IPS-18a (cell line): ENCODE measurements around the gene MYL12A.
A peak's percentile ranks its signal among the peaks of the same experiment; 100 is the strongest.
"Not testable (repeated sequence)": the region's sequence is repeated elsewhere in the genome, so short reads cannot be mapped to it uniquely, and the experiment has no call there.

ENCODE experiments used
- H3K27ac ChIP-seq: one replicate; pipeline ENCODE4 v1.5.1; 2013; ENCODE audit warnings: low read length
- H3K27me3 ChIP-seq: one replicate; pipeline ENCODE4 v1.6.1; 2013; ENCODE audit warnings: mild to moderate bottlenecking, low read length; ENCODE audit not compliant: control insufficient read depth, insufficient read depth
- H3K36me3 ChIP-seq: one replicate; pipeline ENCODE4 v1.6.1; 2013; ENCODE audit warnings: low read depth, low read length; ENCODE audit not compliant: control insufficient read depth
- H3K4me1 ChIP-seq: one replicate; pipeline ENCODE4 v1.6.1; 2013; ENCODE audit warnings: low read depth, low read length; ENCODE audit not compliant: control insufficient read depth
- H3K4me3 ChIP-seq: one replicate; pipeline ENCODE4 v1.5.1; 2013; ENCODE audit warnings: low read length
- H3K9ac ChIP-seq: one replicate; pipeline ENCODE4 v1.6.1; 2013; ENCODE audit warnings: mild to moderate bottlenecking, low read length, moderate library complexity
- H3K9me3 ChIP-seq: one replicate; pipeline ENCODE4 v1.6.1; 2013; ENCODE audit warnings: low read depth, low read length; ENCODE audit not compliant: control insufficient read depth

Gene MYL12A

DNA sequence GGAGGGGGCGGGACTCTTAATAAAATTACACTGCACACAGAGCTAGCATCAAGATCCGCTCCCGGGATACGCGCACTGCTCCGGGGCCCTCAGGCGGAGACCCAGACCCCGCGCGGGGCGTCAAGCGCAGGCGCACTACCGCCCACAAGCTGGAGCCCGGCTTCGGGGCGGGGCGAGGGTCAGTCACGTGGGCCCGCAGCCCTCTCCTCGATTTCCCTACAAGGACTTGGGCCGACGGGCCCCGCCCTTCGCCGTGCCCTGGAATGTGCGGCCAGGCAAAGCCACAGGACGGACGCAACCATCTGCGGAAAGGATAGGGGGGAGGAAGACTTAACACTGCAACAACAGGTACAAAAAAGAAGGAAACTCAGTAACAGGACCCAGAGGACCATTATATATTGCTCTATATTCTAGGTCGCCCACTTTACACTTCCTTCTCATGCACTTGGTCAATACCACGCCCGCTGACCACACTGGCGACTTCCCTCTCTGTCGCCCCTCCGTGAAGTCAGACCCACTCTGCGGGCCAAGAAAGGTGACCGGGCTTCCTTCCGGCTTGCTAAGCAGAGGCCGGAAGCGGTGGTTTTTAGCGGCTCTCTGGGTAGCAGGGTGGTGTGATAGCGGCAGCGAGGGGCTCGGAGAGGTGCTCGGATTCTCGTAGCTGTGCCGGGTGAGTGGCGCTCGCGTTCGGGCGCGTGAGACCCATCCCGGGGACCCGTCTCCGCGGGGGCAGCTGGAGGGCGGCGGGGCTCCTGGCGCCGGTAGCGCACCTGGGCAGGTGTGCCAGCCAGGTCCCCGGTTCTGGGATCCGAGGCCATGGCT lies at the start of gene MYL12A:
Gene MYL12A (plus strand): TSS at position 562 of the 822 bp plus-strand sequence. CDS start 5,447 bp downstream, outside the sequence.
- peak within 1 kb of the TSS; percentile 100 for H3K27ac ChIP-seq
- H3K27me3 ChIP-seq = peaks cover 4% of the 10 kb centered on the region
- H3K4me3 ChIP-seq = peak within 1 kb of the TSS; percentile 90
- peak within 1 kb of the TSS; percentile 99 for H3K9ac ChIP-seq
- peaks cover 10% of the 10 kb centered on the region for H3K36me3 ChIP-seq
- no peaks in the 10 kb centered on the region for H3K9me3 ChIP-seq
- H3K4me1 ChIP-seq = peaks cover 19% of the 10 kb centered on the region

DNA sequence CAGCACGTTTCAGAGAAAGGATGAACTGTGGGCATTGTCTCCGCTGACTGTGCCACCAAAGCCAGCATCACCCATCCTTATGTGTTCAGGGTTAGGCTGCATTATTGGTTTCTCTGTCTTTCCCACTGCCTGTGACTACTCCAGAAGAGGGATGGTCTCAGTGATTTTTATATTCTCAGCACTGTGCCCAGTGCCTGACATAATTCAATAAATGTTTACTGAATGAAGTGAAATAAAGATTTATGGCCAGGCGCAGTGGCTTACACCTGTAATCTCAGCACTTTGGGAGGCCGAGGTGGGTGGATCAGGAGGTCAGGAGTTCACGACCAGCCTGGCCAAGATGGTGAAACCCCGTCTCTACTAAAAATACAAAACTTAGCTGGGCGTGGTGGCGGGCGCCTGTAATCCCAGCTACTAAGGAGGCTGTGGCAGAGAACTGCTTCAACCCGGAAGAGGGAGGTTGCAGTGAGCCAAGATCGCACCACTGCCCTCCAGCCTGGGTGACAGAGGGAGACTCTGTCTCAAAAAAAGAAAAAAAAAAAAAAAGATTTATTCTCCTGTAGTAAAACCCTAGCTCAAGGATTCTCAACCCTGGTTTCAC lies 49.2 kb upstream of the MYL12A start:
- not testable (repeated sequence) for H3K4me1 ChIP-seq, H3K9ac ChIP-seq, H3K4me3 ChIP-seq, H3K27ac ChIP-seq, H3K36me3 ChIP-seq, H3K9me3 ChIP-seq, H3K27me3 ChIP-seq

DNA sequence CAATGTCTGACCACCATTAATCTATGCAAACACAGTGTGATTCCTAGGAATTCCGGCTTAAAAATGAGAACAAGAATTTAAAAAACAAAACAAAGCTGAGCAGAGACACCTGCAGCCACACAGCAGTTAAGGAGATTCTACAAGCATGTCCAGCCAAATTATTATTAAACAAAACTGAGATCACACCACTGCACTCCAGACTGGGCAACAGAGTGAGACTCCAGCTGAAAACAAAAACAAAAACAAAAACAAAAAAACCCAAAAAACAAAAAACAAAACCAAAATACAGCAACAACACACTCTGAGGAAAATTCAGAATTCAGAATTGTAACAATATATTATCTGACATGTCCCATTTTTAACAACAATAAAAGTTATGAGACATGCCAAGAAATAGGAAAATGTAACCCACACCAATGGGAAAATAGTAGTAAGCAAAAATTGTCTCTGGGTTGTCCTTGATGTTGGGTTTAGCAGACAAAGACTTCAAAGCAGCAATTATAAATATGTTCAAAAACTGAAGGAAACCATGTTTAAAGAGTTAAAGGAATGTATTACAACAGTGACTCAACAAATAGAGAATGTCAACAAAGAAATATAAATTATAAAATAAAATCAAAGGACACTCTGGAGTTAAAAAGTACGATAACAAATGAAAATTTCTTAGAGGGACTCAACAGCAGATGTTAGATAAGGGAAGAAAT lies 47.5 kb upstream of the MYL12A start:
- Histone ChIP-seq H3K36me3 (no peaks in the 10 kb centered on the region), H3K27me3 (no peaks in the 10 kb centered on the region), H3K4me1 (no peaks in the 10 kb centered on the region), H3K27ac (no peak overlapping the region), H3K9me3 (no peaks in the 10 kb centered on the region), H3K4me3 (no peak overlapping the region), H3K9ac (no peak overlapping the region)

DNA sequence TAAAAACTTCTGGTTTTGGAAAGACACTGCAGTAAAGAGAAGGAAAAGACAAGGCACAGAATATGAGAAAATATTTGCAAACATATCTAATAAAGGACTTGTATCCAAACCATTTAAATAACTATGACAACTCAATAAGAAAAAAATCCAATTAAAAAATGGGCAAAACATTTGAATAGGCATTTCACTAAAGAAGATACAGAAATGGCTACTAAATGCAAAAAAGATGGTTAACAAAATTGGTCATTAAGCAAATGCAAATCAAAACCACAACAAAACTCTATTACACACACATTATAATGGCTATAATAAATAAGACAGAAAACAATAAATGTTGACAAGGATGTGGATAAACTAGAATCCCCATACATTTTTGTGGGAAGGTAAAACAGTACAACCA lies 42.4 kb upstream of the MYL12A start:
- no peaks in the 10 kb centered on the region for H3K9me3 ChIP-seq
- no peak overlapping the region for H3K27ac ChIP-seq
- no peak overlapping the region for H3K9ac ChIP-seq
- H3K4me3 ChIP-seq = no peak overlapping the region
- H3K4me1 ChIP-seq = no peaks in the 10 kb centered on the region
- no peaks in the 10 kb centered on the region for H3K27me3 ChIP-seq
- no peaks in the 10 kb centered on the region for H3K36me3 ChIP-seq

DNA sequence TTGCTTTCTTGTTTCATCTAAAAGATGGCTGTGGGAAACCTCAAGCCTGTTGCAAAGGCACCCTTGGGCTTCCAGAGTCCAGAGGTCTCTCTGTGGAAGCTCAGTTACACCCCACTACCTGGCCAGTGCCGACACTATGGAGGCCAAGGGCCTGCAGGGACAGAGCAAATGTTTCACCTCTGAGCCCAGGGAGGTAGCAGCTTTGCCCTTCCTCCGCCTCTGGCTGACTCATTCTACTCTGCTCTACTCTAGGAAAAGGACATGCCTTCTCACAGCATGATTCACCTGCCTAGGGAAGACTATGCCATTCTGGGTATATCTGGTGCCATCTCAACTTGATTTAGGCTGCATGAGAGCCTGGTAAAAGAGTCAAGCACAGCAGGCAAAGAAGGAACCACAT lies 40.0 kb upstream of the MYL12A start:
- Histone ChIP-seq H3K9ac (no peak overlapping the region), H3K36me3 (no peaks in the 10 kb centered on the region), H3K4me3 (no peak overlapping the region), H3K27me3 (no peaks in the 10 kb centered on the region), H3K4me1 (no peaks in the 10 kb centered on the region), H3K27ac (no peak overlapping the region), H3K9me3 (no peaks in the 10 kb centered on the region)

DNA sequence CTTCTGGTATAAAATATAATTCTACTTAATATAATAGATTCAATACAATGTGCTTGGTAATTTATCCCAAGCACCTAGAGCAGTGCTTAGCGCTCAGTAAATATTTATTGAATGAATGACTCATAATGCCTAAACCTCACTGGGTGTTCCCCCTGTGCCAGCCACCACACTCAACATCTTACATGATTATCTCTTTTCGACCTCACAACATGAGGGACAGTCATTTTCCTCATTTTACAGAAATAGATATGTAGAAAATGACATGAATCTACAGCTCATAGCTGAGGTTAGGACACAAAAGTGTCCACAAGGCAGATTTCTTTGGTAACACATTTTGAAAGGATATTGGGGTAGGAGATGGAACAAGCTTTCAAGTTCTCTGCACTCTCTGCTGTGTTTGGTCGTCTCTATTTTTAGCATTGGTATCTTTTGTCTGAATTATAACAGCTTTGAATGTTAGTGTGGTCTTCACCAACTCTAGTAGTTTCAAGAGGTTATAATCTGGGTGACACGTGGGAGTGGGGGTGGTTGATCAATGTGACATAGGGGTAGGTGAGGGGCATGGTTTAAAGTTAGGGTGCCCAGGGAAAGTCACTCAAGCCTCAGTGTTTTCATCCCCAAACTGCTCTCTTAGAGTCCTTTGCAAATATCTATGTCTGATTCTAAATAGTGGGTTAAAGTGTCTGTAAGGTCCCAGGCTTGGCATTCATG lies 37.6 kb upstream of the MYL12A start:
- Histone ChIP-seq H3K4me3 (no peak overlapping the region), H3K9me3 (no peaks in the 10 kb centered on the region), H3K36me3 (no peaks in the 10 kb centered on the region), H3K9ac (no peak overlapping the region), H3K27ac (no peak overlapping the region), H3K27me3 (no peaks in the 10 kb centered on the region), H3K4me1 (no peaks in the 10 kb centered on the region)

DNA sequence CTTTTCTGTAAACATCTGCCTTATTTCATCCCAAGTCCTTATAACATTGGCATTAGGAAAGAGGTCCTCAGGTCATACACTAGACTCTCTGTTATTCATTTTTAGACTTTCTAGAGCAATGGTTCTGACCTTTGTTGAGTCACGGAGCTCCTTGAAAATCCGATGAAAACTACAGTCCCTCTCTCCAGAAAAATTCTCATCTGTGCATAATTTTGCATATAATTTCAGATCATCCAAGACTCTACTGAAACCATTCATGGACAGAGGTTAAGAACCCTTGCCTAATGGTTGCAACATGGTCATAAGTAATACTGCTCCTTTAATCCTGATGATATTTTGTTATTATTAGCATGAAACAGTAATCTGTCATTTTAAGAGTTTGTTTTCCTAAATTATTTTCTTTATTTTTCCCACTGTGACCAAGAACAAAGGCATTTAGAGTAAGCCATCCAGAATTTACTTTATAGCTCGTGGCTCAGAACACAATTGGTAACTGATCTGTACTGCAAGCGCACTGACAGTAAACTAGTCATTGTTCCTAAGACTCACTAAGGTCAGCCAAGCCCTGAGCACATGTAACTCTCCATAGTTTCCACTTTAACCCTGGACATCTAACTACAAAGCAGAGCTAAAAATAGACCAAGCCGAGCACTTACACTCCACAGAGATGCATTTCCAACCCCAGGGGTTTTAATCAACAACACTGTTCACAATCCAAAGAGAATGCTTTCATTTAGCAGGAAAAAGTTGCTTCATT lies 36.2 kb upstream of the MYL12A start:
- H3K36me3 ChIP-seq = no peaks in the 10 kb centered on the region
- no peaks in the 10 kb centered on the region for H3K27me3 ChIP-seq
- no peaks in the 10 kb centered on the region for H3K9me3 ChIP-seq
- H3K9ac ChIP-seq = no peak overlapping the region
- H3K27ac ChIP-seq = no peak overlapping the region
- no peak overlapping the region for H3K4me3 ChIP-seq
- H3K4me1 ChIP-seq = no peaks in the 10 kb centered on the region

DNA sequence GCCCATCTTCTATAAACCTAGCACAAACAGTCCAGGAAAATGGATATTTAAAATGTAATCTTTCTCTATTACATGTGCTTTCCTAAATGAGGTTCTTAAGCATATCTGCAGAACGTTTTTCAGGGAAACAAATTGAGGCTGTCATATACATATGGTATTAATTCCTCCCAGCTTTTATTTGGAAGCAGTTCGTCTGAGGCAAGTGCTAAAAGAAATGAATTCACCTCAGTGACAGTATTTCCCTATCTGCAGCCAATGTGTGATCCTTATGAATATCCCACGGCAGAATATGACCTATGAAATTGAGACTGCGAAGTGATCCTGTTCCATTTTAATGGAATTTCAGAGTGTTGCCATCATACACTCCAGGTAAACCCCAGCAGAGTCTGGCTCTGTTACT lies 34.9 kb upstream of the MYL12A start:
- H3K36me3 ChIP-seq = no peaks in the 10 kb centered on the region
- H3K4me3 ChIP-seq = no peak overlapping the region
- H3K4me1 ChIP-seq = no peaks in the 10 kb centered on the region
- no peaks in the 10 kb centered on the region for H3K27me3 ChIP-seq
- H3K9me3 ChIP-seq = no peaks in the 10 kb centered on the region
- H3K9ac ChIP-seq = no peak overlapping the region
- H3K27ac ChIP-seq = no peak overlapping the region

DNA sequence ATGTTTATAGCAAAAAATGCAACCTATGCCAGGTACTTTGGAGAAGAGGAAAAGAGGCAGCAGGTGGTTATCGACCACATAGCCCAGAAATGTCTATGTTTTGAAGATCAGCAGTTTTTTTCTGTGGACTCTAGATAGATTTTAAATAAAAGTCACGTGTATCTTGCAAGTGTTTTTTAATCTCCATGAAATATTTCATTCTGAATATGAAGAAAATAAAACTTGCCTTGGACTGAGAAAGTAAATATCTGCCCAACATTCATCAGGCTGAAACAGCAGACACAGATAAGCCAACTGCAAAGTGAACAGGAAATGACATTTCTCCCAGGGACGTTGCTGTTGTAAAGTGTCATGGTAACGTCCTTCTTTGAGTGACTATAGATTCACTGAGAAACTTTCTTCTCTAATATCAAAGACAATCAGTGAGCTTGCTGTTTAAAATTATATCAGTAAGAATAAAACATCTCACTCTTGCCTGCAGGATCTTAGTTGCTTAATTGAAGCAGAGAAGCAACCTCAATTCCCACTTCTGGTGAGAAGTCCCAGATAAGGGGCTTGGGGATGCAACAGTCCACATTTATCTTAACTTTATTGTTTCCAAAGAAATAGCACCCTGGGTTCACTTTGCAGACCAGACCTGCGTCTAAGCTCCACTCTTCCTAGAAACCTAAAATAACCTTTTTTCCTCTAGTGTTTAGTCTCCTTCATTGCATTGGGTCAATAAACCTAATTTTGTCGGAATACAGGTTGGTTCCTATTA lies 34.1 kb upstream of the MYL12A start:
- Histone ChIP-seq H3K27ac (no peak overlapping the region), H3K9ac (no peak overlapping the region), H3K36me3 (no peaks in the 10 kb centered on the region), H3K4me1 (no peaks in the 10 kb centered on the region), H3K9me3 (no peaks in the 10 kb centered on the region), H3K27me3 (no peaks in the 10 kb centered on the region), H3K4me3 (no peak overlapping the region)

DNA sequence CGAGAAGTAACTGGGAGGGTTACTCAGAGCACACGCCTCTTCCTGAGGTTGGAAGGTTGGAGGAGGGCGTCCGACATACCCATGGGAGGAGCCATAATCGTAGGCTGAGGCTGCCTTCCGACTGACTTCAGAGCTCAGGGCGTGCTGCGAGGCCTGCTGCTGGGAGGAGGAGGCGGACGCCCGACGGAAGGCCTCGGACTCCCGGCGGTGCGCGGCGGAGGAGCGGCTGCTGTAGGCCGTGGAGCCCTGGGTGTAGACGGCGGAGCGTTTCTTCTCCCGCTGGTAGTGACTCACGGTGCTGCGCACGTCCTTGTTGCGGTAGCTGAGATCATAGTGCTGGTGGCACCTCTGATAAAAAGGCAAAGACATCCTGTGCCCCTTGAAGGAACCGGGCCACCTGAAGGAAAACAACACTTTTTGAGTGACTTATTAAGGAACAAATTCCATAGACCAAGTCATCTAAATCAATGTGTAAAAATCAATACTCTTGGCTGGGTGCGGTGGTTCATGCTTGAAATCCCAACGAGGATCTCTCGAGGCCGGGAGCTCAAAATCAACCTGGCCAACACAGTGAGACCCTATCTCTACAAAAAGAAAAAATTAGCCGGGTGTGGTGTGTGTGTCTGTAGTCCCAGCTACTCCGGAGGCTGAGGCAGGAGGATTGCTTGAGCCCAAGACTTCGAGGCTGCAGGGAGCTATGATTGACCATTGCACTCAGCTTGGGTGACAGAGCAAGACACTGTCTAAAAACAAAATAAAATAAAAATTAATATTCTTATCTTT lies 32.6 kb upstream of the MYL12A start:
- Histone ChIP-seq H3K4me1 (no peaks in the 10 kb centered on the region), H3K4me3 (no peak overlapping the region), H3K36me3 (no peaks in the 10 kb centered on the region), H3K27ac (no peak overlapping the region), H3K9me3 (no peaks in the 10 kb centered on the region), H3K27me3 (no peaks in the 10 kb centered on the region), H3K9ac (no peak overlapping the region)
